A172 (cell line): ENCODE measurements around the gene PRKCSH. TPM values are rescaled to one million over a fixed set of nuclear protein-coding genes. Genes with fewer than 3 reads are reported as not detected.
"Not testable (repeated sequence)": the region's sequence is repeated elsewhere in the genome, so short reads cannot be mapped to it uniquely, and the experiment has no call there.

Source experiments
- DNase-seq: peaks from one replicate; pipeline ENCODE4 v3.0.0-alpha.2; 2015; ENCODE audit warnings: low spot score
- total RNA-seq: library from RNA; depleted of rRNA; stranded (reverse); fragments of >200 nt; shearing (Covaris generic); gene quantifications from 2 replicates; pipeline ENCODE4 v1.2.3, GENCODE V29; 2014; rRNA removed

The PRKCSH gene
- 149 and 173 TPM in 2 replicates for total RNA-seq

DNA sequence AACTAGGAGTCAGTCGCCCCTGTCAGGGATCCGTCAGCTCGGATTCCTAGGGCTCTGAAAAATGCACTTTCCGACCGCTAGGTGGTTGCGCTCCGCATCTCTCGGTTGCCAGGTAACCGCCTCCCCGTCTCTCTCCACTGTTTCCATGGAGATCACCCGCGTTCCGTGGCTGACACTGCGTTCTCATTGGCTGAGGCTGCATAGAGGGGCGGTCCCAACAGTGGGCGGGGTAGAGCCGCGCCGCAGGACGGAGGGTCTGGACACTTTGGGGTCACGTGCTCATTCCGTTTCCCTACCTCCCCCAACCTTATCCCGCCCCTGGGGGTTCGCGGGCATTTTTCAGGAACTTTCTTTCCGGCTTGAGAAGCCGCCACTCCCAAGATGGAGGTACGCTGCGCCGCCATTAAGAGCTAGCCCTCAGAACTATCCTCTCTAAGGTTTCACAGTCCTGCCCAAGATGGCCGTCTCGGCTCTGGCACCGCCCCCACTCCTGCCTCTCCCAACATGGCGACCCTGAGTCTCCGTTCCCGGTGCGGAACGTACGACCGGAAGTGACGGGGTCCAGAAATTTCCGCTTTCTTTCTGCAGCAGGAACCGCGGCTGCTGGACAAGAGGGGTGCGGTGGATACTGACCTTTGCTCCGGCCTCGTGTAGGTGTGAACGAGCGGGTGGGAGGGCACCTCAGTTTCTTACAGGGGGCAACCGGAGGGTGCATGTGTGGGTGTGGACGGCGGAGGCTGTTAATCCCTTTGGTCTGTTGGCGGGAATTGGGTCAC lies at the start of gene PRKCSH, which contains the start of gene ODAD3:
PRKCSH (plus strand) TSS at position 579 of the 776 bp plus-strand sequence. CDS start 483 bp downstream, outside the sequence.
ODAD3 (minus strand) TSS at position 65 of the 776 bp plus-strand sequence. CDS start 105 bp downstream, outside the sequence.
- DNase-seq, result peak; percentile 100

DNA sequence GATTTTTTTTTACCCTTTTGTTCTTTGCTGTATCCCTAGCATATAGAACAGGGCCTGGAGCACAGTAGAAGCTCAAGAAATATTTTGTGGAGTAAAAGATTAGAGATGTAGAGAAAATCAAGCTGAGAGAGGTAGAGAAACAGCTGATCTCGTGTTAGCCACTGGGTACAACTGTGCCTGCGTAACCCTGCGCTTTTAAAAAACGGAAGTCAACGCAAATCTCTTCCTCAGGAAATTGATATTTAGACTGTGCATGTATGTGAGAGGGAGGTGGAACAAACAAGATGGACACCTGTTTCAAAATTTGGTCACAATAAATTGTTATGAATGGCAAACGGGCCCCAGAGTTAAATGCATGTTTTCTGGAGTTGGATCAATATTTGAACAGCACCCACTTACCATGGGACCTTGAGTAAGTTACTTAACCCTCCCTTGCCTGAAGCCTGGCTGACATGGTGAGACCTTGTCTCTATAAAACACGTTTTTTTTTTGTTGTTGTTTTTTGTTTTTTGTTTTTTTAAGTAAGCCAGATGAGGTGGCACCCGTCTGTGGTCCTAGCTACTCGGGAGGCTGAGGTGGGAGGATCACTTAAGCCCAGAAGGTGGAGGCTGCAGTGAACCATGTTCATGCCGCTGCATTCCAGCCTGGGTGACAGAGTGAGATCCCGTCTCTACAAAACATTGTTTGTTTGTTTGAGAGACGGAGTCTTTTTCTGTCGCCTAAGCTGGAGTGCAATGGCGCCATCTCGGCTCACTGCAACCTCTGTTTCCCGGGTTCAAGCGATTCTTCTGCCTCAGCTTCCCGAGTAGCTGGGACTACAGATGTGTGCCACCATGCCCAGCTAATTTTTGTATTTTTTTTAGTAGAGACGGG lies 48.0 kb upstream of the PRKCSH start:
- no peak for DNase-seq

DNA sequence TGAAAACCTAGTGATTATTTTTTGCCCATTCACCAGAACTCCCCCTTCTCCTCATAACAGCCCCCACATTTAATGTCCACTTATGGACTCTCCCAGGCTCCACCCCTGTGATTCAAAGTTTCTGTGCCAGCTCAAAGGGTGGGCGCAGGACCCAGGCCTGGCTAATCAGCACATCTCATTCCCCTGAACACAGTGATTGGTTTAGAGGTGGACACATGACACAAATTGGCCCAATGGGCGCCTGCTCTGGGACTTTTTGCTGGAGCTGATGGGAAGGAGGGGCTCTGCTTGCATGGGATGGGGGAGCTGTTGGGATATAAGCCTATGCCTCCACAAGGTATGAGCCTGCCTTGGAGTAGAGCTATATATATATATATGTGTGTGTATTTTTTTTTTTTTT lies 45.1 kb upstream of the PRKCSH start:
- DNase-seq, result no peak

GRCh38 chr19:11390933-11391680 lies 44.3 kb upstream of the PRKCSH start:
- no peak for DNase-seq

- DNase-seq, result no peak
Observed at GRCh38 chr19:11397089-11397610, 38.3 kb upstream of the PRKCSH start.

DNA sequence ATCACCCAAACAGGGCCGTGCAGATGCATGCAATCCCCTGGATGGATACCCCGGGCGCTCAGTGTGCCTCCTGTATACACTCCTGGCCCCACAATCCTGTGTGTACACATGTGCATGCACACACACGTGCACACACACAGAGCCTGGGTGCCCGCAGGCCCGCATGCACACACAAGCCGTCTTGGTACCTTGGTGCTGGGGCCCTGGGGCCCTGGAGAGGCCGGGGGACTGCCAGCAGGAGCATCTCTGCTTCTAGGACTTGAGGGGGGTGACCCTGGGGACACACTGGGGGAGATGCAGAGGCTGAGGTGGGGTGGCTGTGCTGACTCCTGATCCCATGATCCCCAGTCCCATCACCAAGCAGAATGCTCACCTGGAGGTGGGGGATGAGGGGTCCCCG lies 35.8 kb upstream of the PRKCSH start:
- no peak for DNase-seq

GRCh38 chr19:11400798-11401197 lies 34.6 kb upstream of the PRKCSH start:
- no peak for DNase-seq

- no peak for DNase-seq
Observed at GRCh38 chr19:11401808-11402543, 33.5 kb upstream of the PRKCSH start.

DNA sequence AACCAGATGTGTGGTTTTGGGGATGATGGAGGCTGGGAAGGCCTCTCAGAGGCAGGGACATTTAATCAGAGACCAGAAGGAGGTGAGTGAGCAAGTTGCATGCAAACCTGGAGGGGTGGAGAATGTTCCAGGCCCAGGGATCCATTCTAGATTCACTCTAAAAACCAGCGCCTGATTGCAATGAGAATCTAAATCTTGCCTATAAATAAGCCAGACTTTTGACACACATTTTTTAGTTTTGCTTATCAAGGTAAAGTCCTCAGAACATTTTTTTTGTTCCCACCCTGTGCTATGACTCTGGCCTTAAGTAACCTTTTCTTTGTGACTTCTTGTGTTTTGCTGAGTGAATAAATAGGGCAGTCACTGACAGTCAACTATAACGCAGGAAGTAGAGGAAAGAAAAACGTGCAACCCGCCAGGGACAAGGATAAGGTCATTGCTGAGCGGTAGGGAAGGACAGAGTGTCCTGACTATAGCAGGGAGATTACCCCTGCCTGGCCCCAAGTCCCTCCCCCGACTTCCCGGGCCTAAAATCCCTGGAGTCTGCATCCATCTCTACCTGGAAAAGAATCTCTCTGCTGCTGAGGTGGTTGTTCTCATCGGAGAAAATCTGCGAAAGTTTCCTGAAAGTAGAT lies 30.7 kb upstream of the PRKCSH start:
- no peak for DNase-seq

GRCh38 chr19:11405846-11406643 lies 29.4 kb upstream of the PRKCSH start:
- no peak for DNase-seq

- not testable (repeated sequence) for DNase-seq
Observed at GRCh38 chr19:11406703-11407236, 28.7 kb upstream of the PRKCSH start.

DNA sequence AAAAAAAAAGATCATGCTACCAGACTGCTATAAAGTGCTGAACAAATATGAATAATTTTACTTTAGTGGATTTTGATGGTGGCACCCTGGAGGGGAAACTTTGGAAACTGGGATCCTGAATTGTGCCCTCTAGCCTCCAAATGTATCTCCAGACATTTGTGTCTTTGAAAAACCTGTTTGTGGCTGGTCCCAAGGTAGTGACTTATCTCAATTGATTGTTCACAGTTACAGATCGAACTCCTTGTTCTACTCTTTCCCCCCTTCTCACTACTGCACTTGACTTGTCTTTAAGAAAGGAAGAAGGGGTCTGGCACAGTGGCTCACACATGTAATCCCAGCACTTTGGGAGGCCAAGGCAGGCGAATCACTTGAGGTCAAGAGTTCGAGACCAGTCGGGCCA lies 26.8 kb upstream of the PRKCSH start:
- no peak for DNase-seq

DNA sequence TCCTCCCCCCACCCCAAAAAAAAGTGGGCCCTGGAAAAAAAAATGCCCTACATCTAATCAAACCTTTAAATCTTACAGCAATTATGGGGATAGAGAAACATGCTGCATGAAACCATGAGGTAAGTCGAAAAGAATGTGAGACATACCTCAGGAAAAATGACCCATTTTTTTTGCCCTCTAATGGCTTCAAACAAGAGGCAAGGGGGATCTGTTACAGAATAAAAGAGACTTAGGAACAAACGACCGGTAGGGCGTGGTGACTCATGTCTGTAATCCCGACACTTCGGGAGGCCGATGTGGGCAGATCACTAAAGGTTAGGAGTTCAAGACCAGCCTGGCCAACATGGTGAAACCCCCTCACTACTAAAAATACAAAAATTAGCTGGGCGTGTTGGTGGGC lies 24.8 kb upstream of the PRKCSH start:
- peak; percentile 78 for DNase-seq

GRCh38 chr19:11414544-11414943 lies 20.9 kb upstream of the PRKCSH start:
- no peak for DNase-seq

DNA sequence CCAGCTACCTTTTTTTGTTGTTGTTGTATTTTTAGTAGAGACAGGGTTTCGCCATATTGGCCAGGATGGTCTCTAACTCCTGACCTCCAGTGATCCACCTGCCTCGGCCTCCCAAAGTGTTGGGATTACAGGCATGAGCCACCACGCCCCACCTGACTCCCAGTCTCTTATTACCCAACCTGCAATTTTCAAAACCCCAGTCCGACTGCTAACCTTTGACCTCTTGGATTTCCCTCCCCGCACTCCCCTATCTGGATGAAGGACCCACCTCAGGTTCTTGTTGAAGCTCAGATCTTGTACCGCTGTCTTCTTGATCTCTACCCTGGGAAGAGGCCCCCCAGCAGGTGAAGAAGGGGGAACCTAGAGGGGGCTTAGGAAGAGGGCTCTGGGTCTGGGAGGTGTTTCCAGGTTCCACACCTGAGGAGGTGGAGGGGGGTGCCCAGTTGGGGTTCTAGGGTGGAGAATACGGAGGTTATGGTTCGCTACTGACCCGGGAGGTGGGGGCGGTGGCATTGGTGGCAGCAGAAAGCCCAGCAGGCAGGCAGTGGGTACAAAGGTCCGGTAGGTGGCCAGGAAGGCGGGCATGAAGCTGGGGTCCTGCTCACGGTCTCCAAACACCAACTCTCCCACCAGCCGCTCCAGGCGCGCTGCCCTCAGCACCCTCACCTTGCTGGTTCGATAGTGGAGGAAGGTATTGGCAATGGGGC lies 18.9 kb upstream of the PRKCSH start:
- DNase-seq, result no peak

GRCh38 chr19:11418094-11418548 lies 17.3 kb upstream of the PRKCSH start:
- no peak for DNase-seq

DNA sequence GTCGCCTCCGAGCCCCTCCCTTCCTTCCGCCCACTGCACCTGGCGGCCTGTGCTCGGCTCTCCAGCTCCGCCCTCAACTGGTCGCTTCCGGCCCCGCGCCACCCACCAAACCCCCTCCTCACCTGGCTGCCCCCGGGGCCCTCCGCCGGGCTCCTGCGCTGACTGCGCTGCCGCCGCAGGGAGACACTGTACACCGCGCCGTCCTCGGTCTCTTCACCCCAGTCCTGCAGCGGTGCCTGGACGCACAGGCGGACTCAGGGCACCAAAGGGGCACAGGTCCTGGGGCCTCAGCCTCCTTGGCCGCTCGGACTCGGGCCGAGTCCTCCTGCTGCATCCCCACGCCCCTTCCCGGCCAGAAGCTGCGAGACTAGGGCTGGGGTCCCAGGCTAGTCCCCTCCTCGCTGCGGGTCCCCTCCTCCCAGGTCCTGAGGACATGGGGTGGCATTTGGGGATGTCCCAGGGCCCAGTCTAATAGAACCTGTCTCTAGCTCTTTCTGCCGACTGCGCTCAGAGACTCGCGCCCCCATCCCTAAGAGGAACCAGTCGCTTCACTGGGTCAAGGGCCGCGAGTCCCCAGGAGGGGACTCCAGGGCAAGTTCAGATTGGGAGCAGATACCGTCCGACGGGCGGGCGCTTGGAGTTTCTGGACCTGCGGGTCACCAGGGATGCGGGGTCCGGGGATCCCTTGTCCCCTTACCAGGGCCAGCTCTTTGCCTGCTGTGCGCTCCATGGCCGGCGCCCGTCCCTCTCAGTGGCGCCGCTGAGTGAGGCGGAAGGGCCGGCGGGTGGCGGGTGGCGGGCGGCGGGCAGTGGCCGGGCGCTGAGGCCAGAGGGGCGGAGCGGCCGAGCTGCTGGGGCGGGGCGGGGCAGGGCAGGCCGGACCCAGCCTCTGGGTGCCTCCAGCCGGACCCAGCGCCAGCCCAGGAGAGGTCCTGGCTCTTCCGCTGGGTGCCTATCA lies 16.6 kb upstream of the PRKCSH start, which contains the start of gene RGL3:
RGL3 (minus strand) TSS at position 766 of the 958 bp plus-strand sequence; CDS start at position 730, 36 bp downstream.
- DNase-seq, result no peak
